Measurements from ENCODE around the gene SUZ12. TPM values are rescaled to one million over a fixed set of nuclear protein-coding genes. Genes with fewer than 3 reads are reported as not detected.
"Not testable (repeated sequence)": the region's sequence is repeated elsewhere in the genome, so short reads cannot be mapped to it uniquely, and the experiment has no call there.

Gene SUZ12
- 10 to 100 TPM; 15.4 to 24.9 (median 20.2) TPM for total RNA-seq
- 10 to 100 TPM; 10.5 to 11.8 TPM for polyA plus RNA-seq
- long read RNA-seq, donor 1, partial matches to known transcripts: 3 of 3 reads
- long read RNA-seq, donor 1, other reads (novel, unspliced or antisense): 0 of 3 reads
- long read RNA-seq, donor 2, full-length matches to known transcripts: 19 of 39 reads
- long read RNA-seq, donor 2, partial matches to known transcripts: 20 of 39 reads
- long read RNA-seq, donor 2, other reads (novel, unspliced or antisense): 0 of 39 reads
- long read RNA-seq, donor 3, full-length matches to known transcripts: 34 of 47 reads
- long read RNA-seq, donor 3, partial matches to known transcripts: 2 of 47 reads
- long read RNA-seq, donor 3, other reads (novel, unspliced or antisense): 11 of 47 reads

DNA sequence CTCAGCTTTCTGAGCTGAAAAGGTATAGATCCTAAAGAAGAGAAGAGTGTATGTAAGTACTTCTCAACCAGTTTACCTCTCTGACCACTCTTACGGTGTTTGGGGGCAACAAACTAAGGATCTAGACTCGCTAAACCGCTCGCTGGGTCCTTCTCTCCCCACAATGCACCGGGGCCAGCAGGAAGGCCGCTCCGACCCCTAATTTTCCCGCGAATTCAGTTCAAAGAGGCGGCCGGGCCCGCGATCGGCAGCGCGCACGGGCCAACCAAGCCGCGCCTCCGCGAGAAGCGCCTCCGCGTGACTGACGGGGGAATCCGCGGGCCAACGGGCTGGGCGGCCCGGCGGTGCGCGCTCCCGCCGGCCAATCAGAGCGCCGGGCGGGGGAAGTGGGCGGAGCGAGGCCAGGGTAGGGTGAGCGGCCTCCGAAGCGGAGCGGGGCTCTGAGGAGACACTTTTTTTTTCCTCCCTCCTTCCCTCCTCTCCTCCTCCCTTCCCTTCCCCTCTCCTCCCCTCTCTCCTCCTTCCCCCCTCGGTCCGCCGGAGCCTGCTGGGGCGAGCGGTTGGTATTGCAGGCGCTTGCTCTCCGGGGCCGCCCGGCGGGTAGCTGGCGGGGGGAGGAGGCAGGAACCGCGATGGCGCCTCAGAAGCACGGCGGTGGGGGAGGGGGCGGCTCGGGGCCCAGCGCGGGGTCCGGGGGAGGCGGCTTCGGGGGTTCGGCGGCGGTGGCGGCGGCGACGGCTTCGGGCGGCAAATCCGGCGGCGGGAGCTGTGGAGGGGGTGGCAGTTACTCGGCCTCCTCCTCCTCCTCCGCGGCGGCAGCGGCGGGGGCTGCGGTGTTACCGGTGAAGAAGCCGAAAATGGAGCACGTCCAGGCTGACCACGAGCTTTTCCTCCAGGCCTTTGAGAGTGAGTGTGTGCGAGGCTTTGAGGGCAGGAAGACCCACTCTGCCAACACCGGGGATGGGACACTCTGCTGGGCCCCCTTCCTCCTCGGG, at the start of gene SUZ12:
Gene SUZ12 (plus strand): TSS at position 393 of the 995 bp plus-strand sequence. CDS start 240 bp downstream, at position 633.
- H3K27me3 ChIP-seq; intact Hi-C loops (cut with DNase I); H3K9me3 ChIP-seq; H3K4me1 ChIP-seq (ENCODE audit: insufficient read depth); H3K36me3 ChIP-seq: not testable (repeated sequence)
- WGBS, 3 donors: 0 to 1% (median 0%) methylated on average over 77 to 92 of the region's 93 CpGs
- Histone ChIP-seq H3K27ac (peak within 1 kb of the TSS; percentile 81), H3K4me3 (peak within 1 kb of the TSS; percentile 90)
- DNase-seq: peak; percentile 82 to 92 (median 86)

DNA sequence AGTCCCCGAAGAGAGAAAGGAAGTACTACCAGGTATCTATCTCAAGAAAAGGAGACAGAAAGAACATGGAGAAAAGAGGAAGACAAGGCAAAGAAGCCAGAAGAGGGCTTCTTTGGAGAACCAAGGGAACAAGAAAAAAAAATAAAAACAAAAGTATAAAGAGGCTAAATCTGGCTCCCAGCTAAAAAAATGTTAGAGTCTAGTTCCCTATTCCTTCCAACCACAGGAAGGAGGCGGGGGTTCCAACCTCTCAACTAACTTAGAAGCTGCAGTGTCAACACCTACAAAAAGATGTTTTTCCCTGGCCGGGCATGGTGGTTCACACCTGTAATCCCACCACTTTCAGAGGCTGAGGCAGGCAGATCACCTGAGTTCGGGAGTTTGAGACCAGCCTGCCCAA, 48.7 kb upstream of the SUZ12 start:
- Histone ChIP-seq H3K4me1 (ENCODE audit: insufficient read depth) (no peaks in the 10 kb centered on the region), H3K4me3 (no peak overlapping the region), H3K27me3 (no peaks in the 10 kb centered on the region), H3K9me3 (no peaks in the 10 kb centered on the region), H3K36me3 (no peaks in the 10 kb centered on the region), H3K27ac (no peak overlapping the region)
- WGBS, 3 donors: 85 to 90% (median 90%) methylated on average over 4 of the region's 4 CpGs
- no peak for DNase-seq
- TF ChIP-seq POLR2A (IDR thresholded peaks at IDR 0.05) (no peak), EP300 (IDR thresholded peaks at IDR 0.05) (no peak)
- TF ChIP-seq, protein P1, sequence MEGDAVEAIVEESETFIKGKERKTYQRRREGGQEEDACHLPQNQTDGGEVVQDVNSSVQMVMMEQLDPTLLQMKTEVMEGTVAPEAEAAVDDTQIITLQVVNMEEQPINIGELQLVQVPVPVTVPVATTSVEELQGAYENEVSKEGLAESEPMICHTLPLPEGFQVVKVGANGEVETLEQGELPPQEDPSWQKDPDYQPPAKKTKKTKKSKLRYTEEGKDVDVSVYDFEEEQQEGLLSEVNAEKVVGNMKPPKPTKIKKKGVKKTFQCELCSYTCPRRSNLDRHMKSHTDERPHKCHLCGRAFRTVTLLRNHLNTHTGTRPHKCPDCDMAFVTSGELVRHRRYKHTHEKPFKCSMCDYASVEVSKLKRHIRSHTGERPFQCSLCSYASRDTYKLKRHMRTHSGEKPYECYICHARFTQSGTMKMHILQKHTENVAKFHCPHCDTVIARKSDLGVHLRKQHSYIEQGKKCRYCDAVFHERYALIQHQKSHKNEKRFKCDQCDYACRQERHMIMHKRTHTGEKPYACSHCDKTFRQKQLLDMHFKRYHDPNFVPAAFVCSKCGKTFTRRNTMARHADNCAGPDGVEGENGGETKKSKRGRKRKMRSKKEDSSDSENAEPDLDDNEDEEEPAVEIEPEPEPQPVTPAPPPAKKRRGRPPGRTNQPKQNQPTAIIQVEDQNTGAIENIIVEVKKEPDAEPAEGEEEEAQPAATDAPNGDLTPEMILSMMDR (IDR thresholded peaks at IDR 0.05): no peak
- intact Hi-C loops (cut with DNase I): no loop called here

- intact Hi-C loops (cut with DNase I): no loop called here
- Histone ChIP-seq H3K36me3 (no peaks in the 10 kb centered on the region), H3K4me3 (peak overlapping the region; percentile 79), H3K27ac (no peak overlapping the region), H3K27me3 (no peaks in the 10 kb centered on the region), H3K9me3 (no peaks in the 10 kb centered on the region), H3K4me1 (ENCODE audit: insufficient read depth) (peaks cover 1% of the 10 kb centered on the region)
- no peak for TF ChIP-seq EP300 (IDR thresholded peaks at IDR 0.05)
- TF ChIP-seq POLR2A (IDR thresholded peaks at IDR 0.05): no peak
- TF ChIP-seq, protein P1 (IDR thresholded peaks at IDR 0.05): no peak
- WGBS, 3 donors: 1 to 3% (median 3%) methylated on average over 5 of the region's 5 CpGs
- no peak for DNase-seq
These were observed 35.9 kb upstream of the SUZ12 start for GRCh38 chr17:31900877-31901276.

- intact Hi-C loops (cut with DNase I): no loop called here
- Histone ChIP-seq H3K4me3 (no peak overlapping the region), H3K27me3 (no peaks in the 10 kb centered on the region), H3K27ac (no peak overlapping the region), H3K4me1 (ENCODE audit: insufficient read depth) (peaks cover 1% of the 10 kb centered on the region), H3K36me3 (no peaks in the 10 kb centered on the region), H3K9me3 (no peaks in the 10 kb centered on the region)
- TF ChIP-seq, protein P1 (IDR thresholded peaks at IDR 0.05): no peak
- TF ChIP-seq POLR2A (IDR thresholded peaks at IDR 0.05) (no peak), EP300 (IDR thresholded peaks at IDR 0.05) (no peak)
- WGBS, 3 donors: 61 to 66% (median 62%) methylated on average over 2 of the region's 2 CpGs
- DNase-seq: no peak
These were observed 34.1 kb upstream of the SUZ12 start for GRCh38 chr17:31902693-31903092.

All from ovary (tissue), 10 donors.